Hepatocyte (in vitro differentiated cells): ENCODE data around the gene DNASE1. TPM values are rescaled to one million over a fixed set of nuclear protein-coding genes. Genes with fewer than 3 reads are reported as not detected.

Source experiments
- DNase-seq: peaks from one replicate; pipeline ENCODE4 v3.0.0-alpha.2; 2016; ENCODE audit warnings: low spot score
- H2AFZ ChIP-seq: fragments of 200-600 bp; sonication (generic); 2 replicates; pipeline ENCODE4 v1.6.0; 2016; ENCODE audit warnings: antibody characterized with exemption, mild to moderate bottlenecking
- H3K27ac ChIP-seq: fragments of 200-600 bp; sonication (generic); 2 replicates; pipeline ENCODE4 v1.5.1; 2016; ENCODE audit warnings: mild to moderate bottlenecking
- H3K27me3 ChIP-seq: fragments of 200-600 bp; sonication (generic); 2 replicates; pipeline ENCODE4 v1.6.1; 2016
- H3K36me3 ChIP-seq: fragments of 200-600 bp; sonication (generic); replicated peaks from 2 replicates; pipeline ENCODE4 v1.5.1; 2016; ENCODE audit warnings: low read depth; ENCODE audit not compliant: insufficient read depth
- H3K4me1 ChIP-seq: fragments of 200-600 bp; sonication (generic); 2 replicates; pipeline ENCODE4 v1.5.1; 2016; ENCODE audit warnings: mild to moderate bottlenecking, moderate library complexity; ENCODE audit not compliant: insufficient read depth
- H3K4me2 ChIP-seq: fragments of 200-600 bp; sonication (generic); 2 replicates; pipeline ENCODE4 v1.6.0; 2016
- H3K4me3 ChIP-seq: fragments of 200-600 bp; sonication (generic); 2 replicates; pipeline ENCODE4 v1.5.1; 2016; ENCODE audit warnings: mild to moderate bottlenecking
- H3K79me2 ChIP-seq: fragments of 200-600 bp; sonication (generic); 2 replicates; pipeline ENCODE4 v1.6.0; 2017; ENCODE audit warnings: mild to moderate bottlenecking
- H3K9me2 ChIP-seq: fragments of 200-600 bp; sonication (generic); replicated peaks from 2 replicates; pipeline ENCODE4 v1.6.0; 2017; ENCODE audit warnings: mild to moderate bottlenecking; ENCODE audit not compliant: insufficient read depth
- H3K9me3 ChIP-seq: fragments of 200-600 bp; sonication (generic); 2 replicates; pipeline ENCODE4 v1.5.1; 2016; ENCODE audit warnings: low read depth, mild to moderate bottlenecking
- H4K20me1 ChIP-seq: fragments of 200-600 bp; sonication (generic); 2 replicates; pipeline ENCODE4 v1.6.0; 2016; ENCODE audit warnings: mild to moderate bottlenecking; ENCODE audit not compliant: insufficient read depth, poor library complexity, severe bottlenecking
- EZH2 ChIP-seq: fragments of 200-600 bp; sonication (generic); IDR thresholded peaks from 2 replicates; pipeline ENCODE4 v1.6.1; 2016; ENCODE audit warnings: antibody characterized with exemption, mild to moderate bottlenecking, borderline replicate concordance
- EZH2phosphoT487 ChIP-seq: fragments of 200-600 bp; sonication (generic); IDR thresholded peaks from one replicate; pipeline ENCODE4 v1.6.1; 2018; ENCODE audit warnings: antibody characterized with exemption, mild to moderate bottlenecking, low read depth, moderate library complexity; ENCODE audit not compliant: unreplicated experiment, severe bottlenecking
- WGBS: methylation state at CpG from one replicate; pipeline ENCODE4 v1.1.6; 2016; ENCODE audit warnings: low lambda C conversion rate; ENCODE audit errors: missing lambda C conversion rate; 5-methylcytosine and 5-hydroxymethylcytosine counted together
- polyA plus RNA-seq: library from polyadenylated mRNA; unstranded; fragments of >200 nt; fragmentation: Nextera tagmentation; extraction: Ambion mirVana; gene quantifications from 2 replicates; pipeline ENCODE4 v1.2.1, GENCODE V29; 2016
- total RNA-seq: library from RNA; depleted of rRNA; stranded (reverse); fragments of >200 nt; gene quantifications from 2 replicates; pipeline ENCODE4 v1.2.3, GENCODE V29; 2014
- TF ChIP-seq, protein P1 (sequence below): fragments of 200-600 bp; sonication (generic); IDR thresholded peaks from 2 replicates; pipeline ENCODE4 v1.5.1; 2016; ENCODE audit warnings: antibody characterized with exemption, mild to moderate bottlenecking; ENCODE audit not compliant: poor library complexity

The DNASE1 gene
- total and polyA plus RNA-seq, 2 experiments from 2014 or later = 284 to 337 TPM

DNA sequence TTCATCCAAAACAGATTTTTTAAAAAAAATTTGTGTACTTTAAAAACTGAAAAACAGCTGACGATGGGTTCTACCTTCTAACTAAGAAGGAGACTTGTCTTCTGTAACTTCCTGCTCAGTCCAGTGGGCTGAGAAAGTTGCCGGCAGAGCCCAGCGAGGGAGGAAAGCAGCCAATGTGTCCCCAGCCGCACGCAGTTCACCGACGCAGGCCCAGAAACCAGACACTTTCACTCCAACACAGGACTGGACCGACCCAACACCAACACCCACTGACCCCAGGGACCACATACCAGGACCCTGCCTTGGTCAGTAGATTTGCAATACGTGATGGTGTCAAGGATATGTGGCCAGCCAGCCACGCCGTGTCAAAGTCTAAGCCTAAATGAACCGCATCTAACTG lies 37.3 kb downstream of the DNASE1 start:
- peaks cover 19% of the 10 kb centered on the region for H3K4me1 ChIP-seq
- no peak overlapping the region for H3K4me2 ChIP-seq
- H3K9me3 ChIP-seq = no peaks in the 10 kb centered on the region
- H3K9me2 ChIP-seq = no peaks in the 10 kb centered on the region
- H3K27ac ChIP-seq = no peak overlapping the region
- no peak for DNase-seq
- H3K36me3 ChIP-seq = no peaks in the 10 kb centered on the region
- H3K79me2 ChIP-seq = peaks cover 40% of the 10 kb centered on the region
- WGBS = 98% methylated on average over 12 of the region's 12 CpGs
- no peaks in the 10 kb centered on the region for H4K20me1 ChIP-seq
- H3K27me3 ChIP-seq = no peaks in the 10 kb centered on the region
- no peak overlapping the region for H3K4me3 ChIP-seq
- no peak overlapping the region for H2AFZ ChIP-seq
- TF ChIP-seq EZH2phosphoT487 (no peak), EZH2 (no peak)
- TF ChIP-seq, protein P1, sequence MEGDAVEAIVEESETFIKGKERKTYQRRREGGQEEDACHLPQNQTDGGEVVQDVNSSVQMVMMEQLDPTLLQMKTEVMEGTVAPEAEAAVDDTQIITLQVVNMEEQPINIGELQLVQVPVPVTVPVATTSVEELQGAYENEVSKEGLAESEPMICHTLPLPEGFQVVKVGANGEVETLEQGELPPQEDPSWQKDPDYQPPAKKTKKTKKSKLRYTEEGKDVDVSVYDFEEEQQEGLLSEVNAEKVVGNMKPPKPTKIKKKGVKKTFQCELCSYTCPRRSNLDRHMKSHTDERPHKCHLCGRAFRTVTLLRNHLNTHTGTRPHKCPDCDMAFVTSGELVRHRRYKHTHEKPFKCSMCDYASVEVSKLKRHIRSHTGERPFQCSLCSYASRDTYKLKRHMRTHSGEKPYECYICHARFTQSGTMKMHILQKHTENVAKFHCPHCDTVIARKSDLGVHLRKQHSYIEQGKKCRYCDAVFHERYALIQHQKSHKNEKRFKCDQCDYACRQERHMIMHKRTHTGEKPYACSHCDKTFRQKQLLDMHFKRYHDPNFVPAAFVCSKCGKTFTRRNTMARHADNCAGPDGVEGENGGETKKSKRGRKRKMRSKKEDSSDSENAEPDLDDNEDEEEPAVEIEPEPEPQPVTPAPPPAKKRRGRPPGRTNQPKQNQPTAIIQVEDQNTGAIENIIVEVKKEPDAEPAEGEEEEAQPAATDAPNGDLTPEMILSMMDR = no peak

DNA sequence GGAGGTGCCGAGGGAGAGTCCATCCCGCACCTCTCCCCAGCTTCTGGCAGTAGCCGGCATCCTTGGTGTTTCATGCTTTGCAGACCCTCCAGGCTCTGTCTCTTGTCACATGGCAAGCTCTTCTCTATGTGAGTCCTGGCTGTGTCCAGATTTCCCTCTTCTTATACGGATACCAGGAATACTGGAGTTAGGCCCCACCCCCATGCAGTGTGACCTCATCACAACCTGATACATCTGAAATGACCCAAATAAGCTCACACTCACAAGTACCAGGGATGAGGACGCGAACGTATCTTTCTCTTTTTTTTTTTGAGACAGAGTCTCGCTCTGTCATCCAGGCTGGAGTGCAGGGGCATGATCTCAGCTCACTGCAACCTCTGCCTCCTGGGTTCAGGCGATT lies 39.6 kb downstream of the DNASE1 start:
- H2AFZ ChIP-seq = no peak overlapping the region
- peak overlapping the region; percentile 97 for H3K27ac ChIP-seq
- no peaks in the 10 kb centered on the region for H3K9me2 ChIP-seq
- H3K4me2 ChIP-seq = no peak overlapping the region
- WGBS = 91% methylated on average over 9 of the region's 9 CpGs
- H3K4me3 ChIP-seq = no peak overlapping the region
- no peak for DNase-seq
- H3K9me3 ChIP-seq = no peaks in the 10 kb centered on the region
- H3K79me2 ChIP-seq = peaks cover 55% of the 10 kb centered on the region
- no peaks in the 10 kb centered on the region for H3K36me3 ChIP-seq
- TF ChIP-seq, protein P1 = no peak
- no peak for TF ChIP-seq EZH2phosphoT487
- TF ChIP-seq EZH2 = no peak
- no peaks in the 10 kb centered on the region for H3K27me3 ChIP-seq
- H4K20me1 ChIP-seq = no peaks in the 10 kb centered on the region
- H3K4me1 ChIP-seq = peaks cover 19% of the 10 kb centered on the region

DNA sequence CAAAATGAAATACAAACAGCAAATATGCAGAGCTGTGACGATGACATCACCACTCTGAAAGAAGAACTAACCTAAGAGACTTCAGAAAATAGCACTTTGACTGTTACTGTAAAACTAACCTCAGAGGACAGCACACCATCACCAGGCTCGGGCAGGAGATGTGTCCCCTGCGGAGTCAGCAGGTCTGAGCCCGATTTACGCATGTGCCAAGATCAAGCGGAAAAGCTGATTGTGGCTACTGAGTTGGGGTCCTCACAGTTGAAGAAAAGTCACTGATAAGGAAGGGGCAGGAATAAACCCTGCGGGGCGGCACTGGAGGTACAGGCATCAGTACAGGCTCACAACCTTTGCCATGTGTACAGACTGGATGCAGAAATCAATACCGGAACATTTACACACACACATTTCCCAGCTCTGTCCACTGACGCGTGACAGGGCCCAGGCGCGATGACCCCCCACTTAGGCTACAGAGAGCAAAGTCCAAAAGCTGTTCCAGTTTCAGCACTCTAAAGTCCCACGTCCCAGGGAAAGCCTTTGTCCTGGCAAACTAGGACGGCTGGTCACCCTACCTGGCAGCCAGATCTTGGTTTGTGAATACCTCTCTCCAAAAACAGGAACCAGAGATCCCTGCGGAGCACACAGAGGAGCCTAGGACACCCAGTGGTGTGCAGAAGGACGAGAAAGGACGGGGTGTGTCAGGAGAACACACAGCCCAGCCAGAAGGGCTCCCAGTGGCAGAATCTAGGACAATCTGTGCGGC lies 41.3 kb downstream of the DNASE1 start:
- peak overlapping the region; percentile 97 for H3K27ac ChIP-seq
- H3K9me2 ChIP-seq = no peaks in the 10 kb centered on the region
- peak; percentile 80 for DNase-seq
- TF ChIP-seq, protein P1 = no peak
- TF ChIP-seq EZH2phosphoT487 (no peak), EZH2 (no peak)
- peaks cover 16% of the 10 kb centered on the region for H3K4me1 ChIP-seq
- H3K79me2 ChIP-seq = peaks cover 67% of the 10 kb centered on the region
- no peaks in the 10 kb centered on the region for H4K20me1 ChIP-seq
- no peaks in the 10 kb centered on the region for H3K27me3 ChIP-seq
- H3K4me3 ChIP-seq = no peak overlapping the region
- H3K36me3 ChIP-seq = no peaks in the 10 kb centered on the region
- H2AFZ ChIP-seq = peak overlapping the region; percentile 23
- no peaks in the 10 kb centered on the region for H3K9me3 ChIP-seq
- H3K4me2 ChIP-seq = peak overlapping the region; percentile 72
- 70% methylated on average over 19 of the region's 19 CpGs for WGBS
